Stimulated activated CD4-positive, alpha-beta T cell treated with anti-CD3 and anti-CD28 coated beads, Interleukin-4, amount 100 ng/mL, for 24 hours (primary cell): ENCODE results near the gene ZFAND4.
"Not testable (repeated sequence)": the region's sequence is repeated elsewhere in the genome, so short reads cannot be mapped to it uniquely, and the experiment has no call there.

Experiments
- DNase-seq: peaks from one replicate; pipeline ENCODE4 v3.0.0-alpha.2; 2020

The ZFAND4 gene

DNA sequence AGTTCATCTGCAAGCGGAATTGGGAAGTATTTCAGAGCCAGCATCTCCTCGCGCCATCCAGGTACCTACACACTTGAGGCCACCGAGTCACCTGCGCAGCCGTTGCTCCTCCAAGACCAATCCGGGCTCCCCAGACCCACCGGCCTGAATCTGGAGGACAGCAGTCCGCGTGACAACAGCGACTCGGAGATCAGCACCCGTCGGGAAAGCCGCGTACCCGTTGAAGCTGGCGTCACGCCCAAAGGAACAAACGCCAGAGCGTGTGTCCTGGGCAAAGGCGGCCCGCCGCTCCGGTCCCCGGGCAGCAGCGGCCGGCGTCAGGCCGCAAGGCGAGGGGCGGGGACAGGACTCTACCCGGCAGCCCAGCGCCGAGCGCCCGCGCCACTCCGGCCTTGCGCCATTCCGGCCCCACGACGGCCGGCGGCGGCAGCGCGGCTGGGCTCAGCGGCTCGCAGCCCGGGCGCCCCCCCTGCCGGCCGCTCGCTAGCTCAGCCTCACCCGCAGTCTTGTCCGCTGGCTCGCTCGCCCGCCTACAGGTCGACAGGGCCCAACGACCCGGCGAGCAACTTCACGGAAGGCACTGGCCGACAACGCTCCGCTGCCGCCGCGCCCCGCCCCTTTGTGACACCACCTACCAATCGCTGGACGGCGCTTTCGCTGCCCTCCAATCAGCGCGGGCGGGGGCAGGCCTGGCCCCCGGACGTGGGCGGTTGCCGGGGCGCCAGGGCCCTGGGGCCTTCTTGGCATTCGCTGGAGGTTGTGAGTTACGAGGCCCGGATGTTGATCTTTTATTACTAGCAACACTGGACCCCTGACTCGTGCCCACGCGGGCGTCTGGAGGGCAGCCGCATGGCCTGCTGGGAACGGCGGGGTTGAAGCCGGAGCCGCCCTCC lies at the start of gene ZFAND4:
ZFAND4 (minus strand) TSS at position 592 of the 893 bp plus-strand sequence. CDS start 9,047 bp downstream, outside the sequence.
- DNase-seq, result peak; percentile 93

DNA sequence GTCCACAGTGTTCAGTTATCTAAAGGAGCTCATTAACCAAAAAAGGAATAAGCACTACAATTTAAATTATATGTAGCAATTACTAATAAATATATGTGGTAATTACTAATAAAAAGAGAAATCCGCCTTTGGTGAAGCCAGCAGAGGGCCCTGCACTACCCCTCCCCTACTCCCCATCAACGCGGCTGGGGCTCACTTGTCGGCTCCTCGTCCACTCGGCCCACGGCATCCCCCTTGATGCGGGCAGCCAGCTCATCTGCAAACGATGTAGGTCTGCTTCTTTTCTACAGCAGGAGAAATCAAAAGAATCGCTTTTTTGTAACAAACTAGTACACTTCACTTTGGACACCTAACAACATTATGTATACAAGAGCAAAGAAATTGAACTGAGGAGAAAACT lies 48.9 kb upstream of the ZFAND4 start:
- DNase-seq, result not testable (repeated sequence)

DNA sequence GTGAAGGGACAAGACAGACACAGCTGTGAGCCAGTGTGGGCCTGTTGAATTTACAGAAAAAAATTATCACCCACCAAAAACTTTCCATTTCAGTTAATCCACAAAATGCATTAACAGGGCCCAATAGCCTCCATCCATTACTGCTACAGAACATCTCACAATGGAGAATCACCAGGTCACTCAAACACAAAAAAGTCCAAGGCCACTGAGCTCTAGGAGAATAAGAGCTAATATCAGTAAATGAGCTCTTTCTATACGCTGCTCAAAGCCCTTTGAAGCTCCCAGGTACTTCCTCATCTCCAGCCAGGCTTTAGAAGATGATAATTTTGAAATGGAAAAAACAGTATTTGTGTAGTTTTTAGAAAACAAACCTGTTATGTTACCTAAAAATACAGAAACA lies 45.1 kb upstream of the ZFAND4 start:
- not testable (repeated sequence) for DNase-seq

DNA sequence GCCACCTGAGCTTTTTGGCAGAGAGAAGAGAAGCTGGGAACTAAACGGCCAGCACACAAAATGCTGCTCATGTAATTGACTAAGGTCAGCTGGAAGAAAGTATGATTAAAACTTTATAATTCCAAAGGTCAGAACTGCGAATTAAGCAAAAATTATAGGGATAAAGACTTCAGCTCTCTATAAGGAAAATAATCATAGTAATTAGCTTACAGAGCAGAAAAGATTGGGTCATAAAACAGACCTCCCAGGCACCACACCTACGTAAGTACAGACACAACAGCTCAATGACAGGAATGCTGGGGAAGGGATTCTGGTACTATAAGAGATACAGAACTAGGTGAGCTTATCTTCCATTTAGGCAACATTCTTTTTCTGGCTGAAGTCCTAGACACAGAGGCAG lies 44.5 kb upstream of the ZFAND4 start:
- not testable (repeated sequence) for DNase-seq

DNA sequence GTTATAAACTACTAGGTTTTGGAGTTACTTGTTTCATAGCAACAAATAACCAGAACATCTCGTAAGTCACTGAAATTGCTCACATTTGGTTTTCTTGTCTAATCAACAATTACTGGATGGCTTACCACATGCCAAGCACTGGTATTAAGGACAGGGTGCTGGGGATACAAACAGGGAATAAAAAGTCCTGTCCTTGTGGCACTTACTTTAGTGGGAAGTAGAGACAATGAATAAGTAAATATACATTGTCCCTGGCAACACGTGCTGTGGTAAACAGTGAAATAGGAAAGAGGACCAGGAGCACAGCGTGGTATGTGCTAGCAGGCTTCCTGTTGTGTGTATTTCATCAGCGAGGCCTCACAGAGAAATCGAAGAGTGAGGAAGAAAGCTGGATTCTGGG lies 38.7 kb upstream of the ZFAND4 start:
- not testable (repeated sequence) for DNase-seq

DNA sequence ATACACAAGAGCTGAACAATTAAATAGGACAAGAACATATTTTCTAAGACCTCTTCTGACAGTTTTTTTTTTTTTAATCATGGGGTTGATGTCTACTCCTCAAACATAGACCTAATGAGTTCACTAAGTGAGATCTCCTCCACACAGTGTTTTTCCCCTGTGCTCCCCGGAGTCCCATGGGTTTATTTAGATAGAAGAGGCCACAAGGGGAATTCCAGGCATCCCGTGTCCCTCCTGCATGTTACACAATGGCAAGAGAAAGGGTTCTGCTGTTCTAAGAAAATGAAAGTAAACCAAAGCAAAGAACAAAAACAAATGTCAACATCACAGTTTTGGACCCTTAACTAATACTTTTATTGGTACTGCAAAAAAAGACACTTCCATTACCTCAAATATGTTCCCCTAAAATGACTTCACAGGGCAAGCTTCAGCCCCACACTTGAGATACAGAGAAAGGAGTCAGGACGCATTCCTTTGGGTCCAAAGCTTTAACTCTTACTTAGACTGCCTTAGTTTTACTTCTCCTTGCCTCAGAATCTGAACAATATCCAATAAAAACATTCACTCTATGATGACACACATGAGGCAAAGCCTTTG lies 37.7 kb upstream of the ZFAND4 start:
- not testable (repeated sequence) for DNase-seq

DNA sequence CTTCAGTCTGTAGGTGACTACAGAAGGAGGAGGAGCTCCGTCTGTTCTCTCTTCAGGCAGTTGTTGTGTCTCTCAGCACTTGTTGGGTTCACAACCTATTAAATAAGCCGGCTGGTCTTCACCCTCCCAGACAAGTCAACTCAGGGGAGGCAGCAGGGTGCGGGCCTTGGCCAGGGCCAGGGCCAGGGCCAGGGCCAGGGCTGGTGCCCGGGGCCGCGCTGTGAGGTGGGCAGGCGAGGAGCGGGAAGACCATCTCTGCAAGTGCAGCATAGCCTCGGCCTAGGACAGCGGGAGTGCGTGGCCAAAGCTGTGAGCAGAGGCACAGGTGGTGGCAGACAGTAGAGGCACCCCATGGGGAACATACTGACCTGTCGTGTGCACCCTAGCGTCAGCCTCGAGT lies 5.9 kb upstream of the ZFAND4 start:
- not testable (repeated sequence) for DNase-seq

DNA sequence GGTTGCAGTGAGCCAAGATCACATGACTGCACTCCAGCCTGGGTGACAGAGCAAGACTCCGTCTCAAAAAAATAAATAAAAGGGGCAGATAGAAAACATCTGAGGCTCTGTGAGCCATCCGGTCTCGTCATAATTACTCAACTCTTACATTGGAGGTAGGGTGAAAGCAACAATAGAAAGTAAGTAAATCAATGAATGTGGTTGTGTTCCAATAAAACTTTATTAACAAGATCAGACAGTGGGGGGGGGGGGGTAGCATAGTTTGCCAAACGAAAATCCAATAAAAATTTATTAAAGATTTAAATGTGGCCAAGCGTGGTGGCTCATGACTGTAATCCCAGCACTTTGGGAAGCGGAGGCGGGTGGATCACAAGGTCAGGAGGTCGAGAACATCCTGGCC lies 2.8 kb upstream of the ZFAND4 start:
- DNase-seq, result no peak

DNA sequence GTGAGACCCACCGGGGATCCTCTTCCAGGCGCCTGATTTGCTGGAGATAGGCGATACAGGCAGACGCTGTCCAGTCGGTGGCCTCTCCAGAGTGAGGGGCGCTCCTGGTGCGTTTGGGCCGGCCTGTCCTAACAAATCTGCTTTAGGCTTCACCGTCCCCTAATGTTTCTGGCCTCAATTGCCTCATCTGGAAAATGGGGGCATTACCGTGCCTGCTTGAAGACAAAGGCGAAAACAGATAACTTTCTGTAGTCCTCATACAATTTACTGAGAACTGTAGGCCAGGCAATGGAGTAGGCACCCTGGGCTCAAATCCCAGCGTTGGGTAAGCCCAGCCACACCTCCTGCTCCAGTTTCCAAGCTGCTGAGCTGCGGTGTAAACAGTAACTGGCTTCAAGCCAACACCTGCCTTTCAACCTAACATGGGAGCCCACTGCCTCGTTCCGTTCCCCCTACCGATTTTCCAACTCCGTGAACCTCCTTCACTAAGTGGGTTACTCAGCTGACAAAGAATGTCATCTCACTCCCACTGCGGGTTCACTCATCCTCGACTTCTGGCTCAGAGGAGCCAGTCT lies 589 bp upstream of the ZFAND4 start:
- DNase-seq, result no peak

DNA sequence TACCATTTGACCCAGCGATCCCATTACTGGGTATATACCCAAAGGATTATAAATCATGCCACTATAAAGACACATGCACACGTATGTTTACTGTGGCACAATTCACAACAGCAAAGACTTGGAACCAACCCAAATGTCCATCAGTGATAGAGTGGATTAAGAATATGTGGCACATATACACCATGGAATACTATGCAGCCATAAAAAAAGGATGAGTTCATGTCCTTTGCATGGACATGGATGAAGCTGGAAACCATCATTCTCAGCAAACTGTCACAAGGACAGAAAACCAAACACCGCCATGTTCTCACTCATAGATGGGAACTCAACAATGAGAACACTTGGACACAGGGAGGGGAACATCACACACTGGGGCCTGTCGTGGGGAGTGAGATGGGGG lies 1.3 kb downstream of the ZFAND4 start:
- DNase-seq, result not testable (repeated sequence)

DNA sequence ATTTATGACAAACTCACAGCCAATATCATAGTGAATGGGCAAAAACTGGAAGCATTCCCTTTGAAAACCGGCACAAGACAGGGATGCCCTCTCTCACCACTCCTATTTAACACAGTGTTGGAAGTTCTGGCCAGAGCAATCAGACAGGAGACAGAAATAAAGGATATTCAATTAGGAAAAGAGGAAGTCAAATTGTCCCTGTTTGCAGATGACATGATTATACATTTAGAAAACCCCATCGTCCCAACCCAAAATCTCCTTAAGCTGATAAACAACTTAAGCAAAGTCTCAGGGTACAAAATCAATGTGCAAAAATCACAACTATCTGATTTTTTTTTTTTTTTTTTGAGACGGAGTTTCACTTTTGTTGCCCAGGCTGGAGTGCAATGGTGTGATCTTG lies 2.7 kb downstream of the ZFAND4 start:
- not testable (repeated sequence) for DNase-seq

DNA sequence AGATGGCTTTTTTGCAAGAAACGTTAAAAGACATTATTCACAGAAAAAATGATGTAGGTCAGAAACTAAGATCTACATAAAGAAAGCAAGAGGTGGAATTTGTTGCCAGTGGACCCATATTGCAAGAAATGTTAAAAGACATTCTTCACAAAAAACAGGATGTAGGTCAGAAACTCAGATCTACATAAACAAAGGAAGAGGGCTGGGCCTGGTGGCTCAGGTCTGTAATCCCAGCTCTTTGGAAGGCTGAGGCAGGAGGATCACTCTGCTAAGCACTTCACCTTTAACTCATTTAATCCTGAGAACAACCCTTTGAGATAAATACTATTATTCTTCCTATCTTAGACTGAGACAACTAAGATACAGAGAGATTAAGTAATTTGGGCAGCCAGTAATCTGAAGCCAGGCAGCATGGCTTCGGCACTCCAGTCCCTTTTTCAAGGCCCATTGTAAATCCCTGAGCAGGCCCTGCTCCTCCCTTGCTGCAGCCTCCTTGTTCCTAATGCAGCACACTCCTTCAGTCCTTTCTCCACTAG lies 11.6 kb downstream of the ZFAND4 start:
- no peak for DNase-seq

DNA sequence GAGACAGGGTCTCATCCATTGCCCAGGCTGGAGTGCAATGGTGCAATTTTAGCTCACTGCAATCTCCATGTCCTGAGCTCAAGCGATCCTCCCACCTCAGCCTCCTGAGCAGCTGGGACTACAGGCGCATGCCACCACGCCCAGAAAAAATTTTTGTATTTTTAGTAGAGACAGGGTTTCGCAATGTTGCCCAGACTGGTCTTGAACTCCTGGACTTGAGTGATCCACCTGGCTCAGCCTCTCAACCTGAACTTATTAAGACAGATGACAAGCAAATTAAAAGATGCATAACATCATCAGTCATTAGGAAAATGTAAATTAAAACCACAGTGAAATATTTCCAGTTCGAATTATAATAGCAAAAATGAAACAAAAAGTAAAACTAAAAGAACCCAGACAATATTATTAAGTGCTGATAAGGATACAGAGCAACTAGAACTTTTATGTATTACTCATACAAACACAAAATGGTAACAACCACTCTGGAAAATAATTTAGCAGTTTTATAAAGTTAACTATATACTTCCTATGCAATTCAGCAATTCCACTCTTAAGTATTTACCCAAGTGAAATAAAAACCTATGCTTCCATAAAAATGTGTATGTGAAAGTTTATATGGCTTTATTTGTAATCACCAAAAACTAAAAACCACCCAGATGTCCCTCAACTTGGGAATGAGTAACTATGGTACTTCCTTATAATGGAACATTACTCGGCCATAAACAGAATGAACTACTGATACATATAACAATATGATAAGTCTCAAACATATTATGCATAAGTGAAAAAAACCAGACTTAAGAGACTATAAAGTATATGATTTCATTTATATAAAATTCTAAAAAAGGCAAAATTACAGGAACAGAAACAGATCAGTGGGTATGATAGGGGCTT lies 15.3 kb downstream of the ZFAND4 start:
- DNase-seq, result no peak

DNA sequence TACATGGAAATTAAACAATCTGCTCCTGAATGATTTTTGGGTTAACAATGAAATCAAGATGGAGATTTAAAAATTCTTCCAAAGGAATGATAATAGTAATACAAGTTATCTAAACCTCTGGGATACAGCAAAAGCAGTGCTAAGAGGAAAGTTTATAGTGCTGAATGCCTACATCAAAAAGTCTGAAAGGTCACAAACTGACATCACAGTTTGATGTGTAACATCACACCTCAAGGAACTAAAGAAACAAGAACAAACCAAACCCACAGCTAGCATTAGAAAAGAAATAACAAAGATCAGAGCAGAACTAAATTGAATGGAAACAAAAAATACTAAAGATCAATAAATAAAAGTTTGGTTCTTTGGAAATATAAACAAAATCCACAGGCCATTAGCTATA lies 17.4 kb downstream of the ZFAND4 start:
- DNase-seq, result no peak

DNA sequence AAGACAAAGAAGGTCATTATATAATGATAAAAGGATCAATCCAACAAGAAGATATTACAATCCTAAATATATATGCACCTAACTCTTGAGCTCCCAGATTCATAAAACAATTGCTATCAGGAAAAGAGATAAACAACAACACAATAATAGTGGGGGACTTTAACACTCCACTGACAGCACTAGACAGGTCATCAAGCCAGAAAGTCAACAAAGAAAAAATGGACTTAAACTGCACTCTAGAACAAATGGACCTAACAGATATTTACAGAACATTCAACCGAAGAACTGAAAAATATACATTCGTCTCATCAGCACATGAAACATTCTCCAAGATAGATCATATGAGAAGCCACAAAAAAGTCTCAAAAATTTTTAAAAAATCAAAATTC lies 17.8 kb downstream of the ZFAND4 start:
- not testable (repeated sequence) for DNase-seq

DNA sequence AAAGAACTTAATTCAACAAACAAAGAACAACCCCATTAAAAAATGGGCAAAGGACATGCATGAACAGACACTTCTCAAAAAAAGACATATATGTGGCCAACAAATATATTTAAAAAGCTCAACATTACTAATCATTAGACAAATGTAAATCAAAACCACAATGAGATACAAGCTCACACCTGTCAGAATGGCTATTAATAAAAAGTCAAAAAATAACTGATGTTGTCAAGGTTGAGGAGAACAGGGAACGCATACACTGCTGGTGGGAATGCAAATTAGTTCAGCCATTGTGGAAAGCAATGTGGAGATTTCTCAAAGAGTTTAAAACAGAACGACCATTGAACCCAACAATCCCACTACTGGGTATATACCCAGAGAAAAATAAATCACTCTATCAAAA lies 19.1 kb downstream of the ZFAND4 start:
- no peak for DNase-seq

DNA sequence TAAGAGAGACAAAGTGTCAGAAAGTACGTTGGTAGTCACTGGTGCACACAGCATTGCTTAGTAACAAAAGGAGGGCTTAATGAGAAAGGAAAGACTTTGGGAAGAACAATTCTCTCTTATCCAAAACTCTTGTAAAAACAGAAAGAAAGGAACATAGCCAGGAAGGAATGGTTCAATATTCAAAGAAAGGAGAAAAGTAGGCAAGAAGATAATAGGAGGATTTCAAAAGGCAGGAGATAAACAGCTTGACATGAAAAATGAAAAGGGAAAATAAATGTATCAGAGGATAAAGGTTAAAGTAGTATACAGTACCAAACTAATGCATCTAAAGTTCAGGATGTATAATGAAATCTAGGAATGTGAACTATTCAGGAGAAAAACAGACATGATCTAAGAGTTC lies 20.1 kb downstream of the ZFAND4 start:
- DNase-seq, result no peak

DNA sequence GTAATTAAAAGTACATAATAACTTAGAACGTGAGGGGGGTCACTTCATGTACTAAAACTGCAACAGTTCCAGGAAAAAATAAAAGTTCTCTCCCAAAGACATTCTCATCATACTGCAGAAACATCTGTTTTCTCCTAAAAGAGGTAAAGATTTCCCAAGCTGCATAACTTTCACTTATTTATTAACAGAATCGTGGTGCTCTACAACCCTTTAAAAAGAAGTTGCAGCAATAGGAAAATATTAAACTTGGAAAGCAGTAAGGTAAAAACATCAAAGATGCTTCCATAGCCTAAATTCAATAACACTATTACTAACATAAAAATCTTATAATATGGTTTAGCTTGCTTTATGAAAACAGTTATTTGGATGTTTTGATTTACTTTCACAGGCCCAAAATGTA lies 23.3 kb downstream of the ZFAND4 start:
- DNase-seq, result no peak

DNA sequence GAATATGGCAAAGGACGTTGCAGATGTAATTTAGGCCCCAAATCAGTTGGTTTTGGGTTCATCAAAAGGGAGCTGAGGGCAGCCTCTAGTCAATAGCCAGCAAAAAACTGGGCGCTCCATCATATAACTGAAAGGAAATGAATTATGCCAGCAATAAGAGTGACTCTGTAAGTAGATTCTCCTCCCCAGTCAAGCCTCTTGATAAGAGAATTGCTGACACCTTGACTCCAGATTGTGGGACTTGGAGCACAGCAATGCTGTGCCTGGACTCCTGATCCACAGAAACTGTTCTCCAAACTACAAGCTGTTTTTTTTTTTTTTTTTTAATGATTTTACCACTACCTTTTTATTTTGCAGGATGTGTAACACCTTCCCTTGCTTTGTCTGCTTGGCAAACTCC lies 25.5 kb downstream of the ZFAND4 start:
- no peak for DNase-seq

DNA sequence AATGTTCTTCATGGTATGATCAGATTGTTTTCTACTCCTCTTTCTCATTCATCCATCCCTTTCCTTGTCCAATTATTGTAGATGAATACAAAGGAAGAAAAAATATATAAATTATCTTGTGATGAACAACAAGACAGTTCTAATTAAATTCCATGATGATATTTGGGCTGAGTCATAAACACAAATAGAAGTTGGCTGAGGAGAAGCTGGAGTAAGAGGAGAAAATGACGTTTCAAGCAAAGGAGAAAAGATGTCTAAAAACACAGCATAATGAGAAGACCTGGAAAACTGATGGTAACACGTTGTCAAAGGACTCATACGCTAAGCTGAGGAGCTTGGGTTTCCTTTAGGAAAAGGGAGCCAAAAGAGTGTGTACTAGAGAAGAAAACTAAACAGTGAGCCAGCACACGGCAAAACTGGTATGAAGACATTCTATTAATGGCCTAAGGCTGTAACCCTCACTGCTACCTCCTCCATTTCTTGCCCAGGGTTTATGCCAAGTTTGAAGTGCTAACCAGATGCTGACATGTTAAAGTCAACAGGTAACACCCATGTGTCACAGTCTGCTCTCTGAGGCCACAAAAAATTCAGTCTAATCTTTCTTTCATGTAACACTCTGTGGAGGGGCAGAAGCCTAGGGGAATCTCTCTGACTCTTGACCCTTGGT lies 26.1 kb downstream of the ZFAND4 start:
- DNase-seq, result no peak

DNA sequence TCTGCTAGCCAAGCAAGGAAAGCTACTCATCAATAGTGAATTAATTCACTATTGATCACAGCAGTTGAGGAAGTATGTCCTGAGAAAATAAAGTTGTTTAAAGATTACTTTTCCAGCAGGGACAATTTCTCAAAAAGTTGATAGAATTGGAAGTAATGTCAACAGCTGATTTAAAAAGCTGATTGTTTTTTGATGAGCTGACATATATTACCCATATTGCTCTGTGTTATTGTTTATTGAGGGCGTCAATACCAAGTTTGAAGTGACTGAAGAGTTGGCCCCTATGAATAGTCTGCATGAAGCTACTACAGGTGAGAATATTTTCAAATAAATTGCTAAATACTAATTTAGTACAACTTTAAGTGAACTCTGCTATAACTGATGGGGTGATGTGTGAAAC lies 28.0 kb downstream of the ZFAND4 start:
- DNase-seq, result no peak

DNA sequence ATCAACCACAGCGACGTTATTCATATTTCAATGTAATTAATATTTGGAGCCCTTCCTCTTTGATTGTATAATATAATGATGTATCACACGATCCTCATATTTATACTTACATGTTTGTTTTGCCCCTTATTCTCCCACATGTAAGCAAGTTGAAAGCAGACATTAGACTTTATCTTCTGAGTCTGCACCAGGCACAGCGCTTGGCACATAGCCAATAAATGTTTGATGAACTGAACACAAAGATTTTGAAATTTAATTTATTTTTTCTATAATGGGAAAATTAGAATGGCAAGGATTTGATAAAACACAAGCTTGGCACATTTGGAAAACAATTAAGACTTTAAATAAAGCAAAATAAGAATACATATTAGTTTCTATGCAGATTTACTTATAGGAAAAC lies 31.6 kb downstream of the ZFAND4 start:
- DNase-seq, result no peak
